ENCODE results near the gene C1QTNF2. TPM values are rescaled to one million over a fixed set of nuclear protein-coding genes. Genes with fewer than 3 reads are reported as not detected.

Gene C1QTNF2, protein sequence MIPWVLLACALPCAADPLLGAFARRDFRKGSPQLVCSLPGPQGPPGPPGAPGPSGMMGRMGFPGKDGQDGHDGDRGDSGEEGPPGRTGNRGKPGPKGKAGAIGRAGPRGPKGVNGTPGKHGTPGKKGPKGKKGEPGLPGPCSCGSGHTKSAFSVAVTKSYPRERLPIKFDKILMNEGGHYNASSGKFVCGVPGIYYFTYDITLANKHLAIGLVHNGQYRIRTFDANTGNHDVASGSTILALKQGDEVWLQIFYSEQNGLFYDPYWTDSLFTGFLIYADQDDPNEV
- 0.85 TPM for polyA plus RNA-seq (2013, experiment 1 of 2; ENCODE audit: insufficient read length)
- polyA plus RNA-seq (2013, experiment 2 of 2; ENCODE audit: insufficient read length) = 0.72 TPM

DNA sequence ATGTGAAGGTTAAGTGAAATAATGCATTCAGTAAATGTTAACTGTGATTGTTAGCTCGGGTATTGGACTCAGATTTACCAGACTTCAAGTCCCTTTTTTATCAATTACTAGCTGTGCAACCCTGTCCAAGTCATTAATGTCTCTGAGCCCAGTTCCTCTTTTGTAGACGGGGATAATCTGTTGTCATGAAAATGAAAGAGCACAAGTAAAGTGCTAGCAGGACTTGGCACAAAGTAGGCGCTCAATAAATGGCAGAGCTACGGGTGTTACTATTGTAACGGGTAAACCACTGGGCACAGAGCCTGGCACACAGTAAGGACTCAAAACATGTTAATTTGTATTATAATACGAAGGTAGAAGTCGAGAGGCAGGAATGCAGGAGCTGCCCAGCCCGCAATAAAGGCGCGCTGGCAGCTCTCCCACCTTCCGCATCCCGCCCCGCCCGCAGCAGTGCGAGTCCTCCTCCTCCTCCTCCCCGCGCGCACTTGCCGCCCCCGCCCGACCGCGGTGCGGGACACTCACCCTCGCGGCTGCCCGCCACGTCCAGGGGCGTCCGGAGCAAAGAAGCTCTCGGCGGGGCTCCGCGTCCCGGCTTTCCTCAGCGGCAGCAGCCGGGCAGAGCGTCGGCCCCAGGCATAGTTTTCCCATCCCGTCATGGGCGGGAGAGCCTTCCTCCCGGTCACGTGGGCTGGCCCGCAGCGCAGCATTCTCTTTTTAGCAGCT is at the start of gene C1QTNF2:
C1QTNF2 (minus strand) TSS at position 637 of the 723 bp plus-strand sequence. CDS start 15,615 bp downstream, outside the sequence.
- DNase-seq = peak; percentile 75

DNA sequence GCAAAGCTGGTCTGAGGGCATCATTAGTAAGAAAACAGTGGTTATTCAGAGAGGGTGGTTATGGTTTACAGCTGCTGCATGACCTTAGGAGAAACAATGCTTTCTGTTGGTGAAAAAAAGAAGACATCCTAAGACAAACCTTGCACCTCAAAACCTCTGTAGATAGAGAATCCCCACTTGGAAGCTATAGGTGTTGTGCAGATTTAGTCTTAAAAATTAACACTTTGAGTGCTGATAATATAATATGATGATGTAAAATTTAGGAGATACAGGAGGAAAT is 49.8 kb upstream of the C1QTNF2 start:
- DNase-seq = no peak

DNA sequence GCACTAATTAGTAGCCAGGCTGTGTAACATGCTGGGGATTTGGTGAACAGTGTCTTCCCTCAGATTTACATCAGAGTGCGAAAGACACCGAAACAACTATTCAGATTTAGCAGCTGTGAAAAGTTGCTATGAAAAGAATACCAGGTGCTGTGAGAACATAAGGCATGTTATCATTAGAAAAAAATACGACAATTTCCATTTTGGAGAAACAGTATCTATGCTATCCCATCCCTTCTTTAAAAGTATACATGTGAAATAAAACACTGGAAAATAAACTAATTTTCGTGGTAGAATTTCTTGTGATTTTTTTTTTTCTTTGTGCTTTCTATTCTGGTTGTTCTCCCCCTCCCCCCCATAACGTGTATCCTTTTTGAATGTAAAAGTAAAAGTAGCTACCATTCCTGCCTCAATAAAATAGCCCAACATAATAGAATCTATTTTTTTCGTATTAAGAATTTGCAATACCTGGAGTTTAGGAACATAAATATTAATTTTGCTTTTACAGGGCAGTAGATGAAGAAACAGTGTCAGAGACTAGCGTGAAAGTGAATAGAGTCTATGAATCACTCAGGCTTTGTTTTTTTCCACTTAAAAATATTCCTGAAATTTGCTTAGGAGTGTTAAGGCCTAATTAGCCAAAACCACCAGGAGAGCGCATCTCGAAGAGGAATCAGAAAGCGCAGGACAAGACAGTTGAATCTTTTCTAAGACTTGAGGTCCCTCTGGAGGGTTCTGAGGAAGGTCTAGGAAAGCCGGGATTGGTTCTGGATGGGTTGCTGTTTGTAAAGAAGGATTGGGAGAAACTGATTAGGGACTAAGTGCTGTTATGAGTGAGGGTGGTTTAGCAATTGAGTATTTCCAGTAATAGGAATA is 49.3 kb upstream of the C1QTNF2 start:
- no peak for DNase-seq

DNA sequence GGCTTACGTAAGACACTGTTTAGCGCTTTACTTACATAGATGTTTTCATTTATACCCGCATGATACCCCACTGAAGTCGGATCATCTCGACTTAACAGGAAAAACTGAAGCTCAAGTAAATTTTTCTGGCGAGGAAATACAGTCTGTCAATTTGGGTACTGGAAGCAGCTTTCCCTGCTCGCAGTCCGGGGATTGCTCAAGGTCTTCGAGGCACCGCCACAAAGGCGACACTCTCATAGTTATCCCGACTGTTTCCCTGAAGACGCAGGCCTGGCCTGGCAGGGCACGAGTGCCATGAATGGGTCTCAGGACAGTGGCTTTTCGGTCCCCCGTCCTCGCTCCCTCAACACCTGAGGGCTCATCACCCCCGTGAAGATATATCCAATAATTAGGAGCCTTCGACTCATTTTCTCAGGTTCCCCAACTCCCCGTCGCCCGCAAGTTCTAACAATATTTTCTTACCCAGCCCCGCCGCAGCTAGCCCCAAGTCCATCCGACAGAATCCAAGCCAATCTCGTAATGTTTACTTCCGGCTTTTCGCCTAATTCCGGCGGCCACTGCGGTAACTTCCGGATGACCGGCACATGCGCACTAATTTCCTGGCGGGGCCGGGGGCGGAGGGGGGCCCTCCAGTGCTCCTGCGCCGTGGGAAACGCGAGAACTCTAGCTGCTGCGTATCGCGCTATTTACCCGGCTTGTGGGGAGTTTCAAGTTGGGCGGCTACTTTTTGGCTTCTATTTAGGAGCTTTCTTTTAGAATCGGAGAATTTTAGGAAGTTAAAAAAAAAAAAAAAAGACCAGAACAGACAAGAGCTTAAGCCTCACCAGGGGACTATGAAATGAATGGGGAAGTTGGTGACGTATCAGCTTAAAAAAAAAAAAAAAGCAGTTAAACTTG is 48.4 kb upstream of the C1QTNF2 start, which contains the start of gene SLU7:
SLU7 (minus strand) TSS at position 521 of the 897 bp plus-strand sequence. CDS start 3,787 bp downstream, outside the sequence.
- peak; percentile 96 for DNase-seq

DNA sequence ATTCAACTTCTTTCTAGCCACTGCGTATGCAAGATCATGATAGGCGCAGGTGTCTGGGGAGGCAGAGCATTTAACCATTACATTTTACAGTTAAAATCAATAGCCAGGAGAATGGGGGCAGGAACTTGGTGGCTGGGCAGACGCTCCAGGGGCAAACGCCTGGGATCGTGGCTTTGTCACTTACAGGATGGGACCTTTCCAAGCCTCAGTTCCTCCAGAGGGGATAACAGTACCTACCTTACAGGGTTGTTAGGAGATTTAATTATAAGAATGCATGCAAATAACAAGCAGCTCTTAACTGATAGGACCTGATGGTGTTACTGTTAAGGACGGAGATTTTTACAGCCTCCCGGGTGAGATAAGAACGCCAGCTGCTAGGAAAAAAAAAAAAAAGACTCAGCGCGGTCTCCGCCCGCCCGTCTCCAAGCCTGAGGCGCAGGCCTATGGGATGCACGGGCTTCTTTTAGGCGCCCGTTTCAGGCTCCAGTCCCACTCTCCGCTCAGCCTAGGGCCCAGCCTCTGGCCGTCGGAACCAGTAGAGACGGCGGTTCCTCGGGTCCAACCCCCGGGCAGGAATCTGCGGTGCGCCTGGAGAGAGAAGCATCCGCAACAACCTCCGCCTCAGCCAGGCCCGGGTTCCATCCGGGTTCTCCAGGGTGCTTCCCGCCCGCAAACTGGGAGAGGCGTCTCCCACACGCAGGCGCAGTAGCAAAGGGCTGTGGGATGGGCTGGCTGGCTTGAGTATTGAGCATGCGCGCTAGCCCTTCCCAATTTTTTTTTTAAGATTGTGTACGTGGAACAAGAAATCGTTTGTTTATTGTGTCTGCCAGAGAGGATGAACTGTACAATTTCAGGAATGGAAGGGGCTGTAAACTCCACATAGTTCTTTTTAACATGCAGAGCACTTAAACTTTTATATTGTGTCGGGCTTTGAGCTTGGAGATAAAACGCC is 29.3 kb upstream of the C1QTNF2 start, which contains the start of gene FAM200C:
FAM200C (minus strand) TSS at position 653 of the 952 bp plus-strand sequence. CDS start 4,564 bp downstream, outside the sequence.
- DNase-seq = peak; percentile 97

DNA sequence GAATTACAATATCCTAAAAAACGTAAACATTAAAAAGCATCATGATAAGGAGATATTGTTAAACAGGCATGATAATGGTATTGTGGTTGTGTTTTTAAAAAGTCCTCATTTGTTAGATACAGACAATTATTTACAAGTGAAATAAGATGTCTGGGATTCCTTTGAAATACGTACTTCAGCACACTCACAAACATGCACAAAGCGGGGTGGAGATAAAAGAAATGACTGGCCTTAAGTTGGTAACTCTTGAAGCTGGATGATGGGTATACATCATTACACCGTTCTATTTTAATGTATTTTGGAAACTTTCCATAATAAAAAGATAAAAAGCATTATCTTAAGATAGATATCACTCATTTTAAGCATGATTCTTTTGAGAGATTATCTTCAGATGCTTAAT is 28.4 kb upstream of the C1QTNF2 start:
- peak; percentile 30 for DNase-seq

DNA sequence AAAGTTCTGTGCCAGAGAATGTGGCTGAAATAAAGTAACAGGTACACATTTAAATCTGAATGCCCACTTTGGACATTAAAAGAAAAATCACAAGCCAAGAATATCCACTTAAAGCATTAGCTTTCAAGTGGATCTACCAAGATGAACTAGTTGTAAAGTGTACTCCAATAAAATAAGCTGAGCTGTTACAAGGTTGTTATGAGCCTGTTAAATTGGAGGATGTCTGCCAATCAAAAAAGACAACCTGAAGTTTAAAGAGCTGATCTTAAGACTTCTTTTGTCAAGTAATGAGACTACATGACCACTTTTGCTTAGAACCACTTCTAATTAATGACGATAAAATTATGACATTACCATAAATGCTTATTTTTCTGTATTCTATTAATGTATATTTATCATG is 27.1 kb upstream of the C1QTNF2 start:
- DNase-seq = no peak

DNA sequence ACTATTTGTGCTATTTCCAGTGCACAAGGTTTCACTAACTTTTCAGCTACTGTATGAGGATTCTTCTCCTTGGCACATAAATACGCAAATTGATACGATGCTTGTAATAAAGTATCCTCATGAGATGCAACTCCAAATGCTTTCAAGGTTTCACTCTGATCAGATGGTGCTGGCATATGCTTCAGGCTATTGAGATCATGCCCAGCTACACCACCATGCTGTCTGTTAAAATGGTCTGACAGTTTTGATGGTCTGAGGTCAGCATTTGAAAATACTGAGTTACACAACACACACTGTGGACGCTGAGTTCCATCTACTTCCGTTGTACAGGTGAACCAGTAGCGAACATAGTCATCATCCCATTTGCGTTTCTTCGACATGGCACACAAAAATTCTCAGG is 24.7 kb upstream of the C1QTNF2 start:
- DNase-seq = no peak

DNA sequence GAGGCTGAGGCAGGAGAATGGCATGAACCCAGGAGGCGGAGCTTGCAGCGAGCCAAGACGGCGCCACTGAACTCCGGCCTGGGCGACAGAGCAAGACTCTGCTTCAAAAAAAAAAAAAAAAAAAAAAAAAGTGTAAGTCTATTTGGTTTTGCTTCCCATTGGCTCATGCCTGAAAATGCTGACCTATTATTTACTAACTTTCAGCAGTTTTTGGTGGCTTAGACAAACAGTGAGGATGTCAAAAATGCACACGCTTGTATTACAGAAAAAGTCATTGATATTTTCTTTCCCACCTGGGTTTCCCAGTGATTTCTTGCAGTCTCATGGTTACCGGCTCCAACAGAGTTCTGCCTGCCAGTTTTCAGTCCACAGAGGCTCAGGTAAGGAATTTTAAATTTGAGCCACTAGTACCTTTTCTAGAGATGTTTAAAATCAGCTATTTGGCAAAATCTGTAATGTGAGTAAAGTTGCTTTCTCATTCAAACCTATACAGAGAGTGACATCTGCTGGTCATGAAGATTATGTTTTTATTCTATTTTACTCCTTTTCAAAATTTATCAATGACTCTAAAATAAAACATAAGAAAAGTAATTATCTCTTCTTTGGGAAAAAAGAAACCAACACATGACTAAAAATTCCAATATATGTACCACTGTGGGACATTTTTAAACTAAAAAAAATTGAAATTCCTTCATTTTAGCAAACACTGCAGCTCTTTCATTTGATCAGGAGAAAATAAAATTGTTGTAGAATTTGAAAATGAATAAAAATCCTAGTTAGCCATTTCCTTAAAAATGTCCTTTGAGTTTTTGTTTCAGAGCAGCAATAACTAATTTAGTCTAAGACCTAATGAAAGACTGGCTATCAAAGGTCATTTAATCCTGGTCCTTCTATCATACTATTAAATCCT is 20.6 kb upstream of the C1QTNF2 start:
- peak; percentile 16 for DNase-seq

DNA sequence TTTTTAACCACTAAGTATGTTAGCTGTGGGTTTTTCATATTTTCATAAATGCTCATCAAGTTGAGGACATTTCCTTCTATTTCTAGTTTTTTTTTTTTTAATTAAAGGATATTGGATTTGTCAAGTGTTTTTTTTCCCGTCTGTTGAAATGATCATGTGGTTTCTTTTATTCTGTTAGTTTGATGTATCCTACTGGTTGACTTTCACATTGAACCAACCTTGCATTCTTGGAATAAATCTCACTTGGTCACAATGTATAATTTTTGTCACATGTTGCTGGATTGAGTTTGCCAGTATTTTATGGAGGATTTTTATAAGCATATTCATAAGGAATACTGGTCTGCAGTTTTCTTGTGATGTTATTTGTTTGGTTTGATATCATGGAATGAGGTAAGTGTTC is 17.0 kb upstream of the C1QTNF2 start:
- no peak for DNase-seq

DNA sequence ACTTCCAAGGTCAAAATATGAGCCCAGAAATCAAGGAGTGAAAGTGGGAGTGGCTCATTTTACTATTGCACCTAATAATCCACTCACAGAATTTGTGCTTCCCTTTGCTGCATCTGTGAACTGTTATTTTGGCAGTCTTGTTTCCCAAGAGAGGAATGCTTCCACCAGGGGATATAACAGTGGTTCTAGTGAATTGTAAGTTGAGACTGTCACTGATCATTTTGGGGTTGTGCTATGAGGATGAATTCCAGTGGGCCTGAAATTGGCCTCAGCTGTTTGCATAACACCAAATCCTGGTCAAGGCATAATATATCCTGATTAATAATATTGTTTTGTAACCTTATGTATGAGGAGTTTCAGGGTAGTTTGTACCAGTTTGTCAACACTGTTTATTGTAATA is 15.1 kb upstream of the C1QTNF2 start:
- DNase-seq = no peak

DNA sequence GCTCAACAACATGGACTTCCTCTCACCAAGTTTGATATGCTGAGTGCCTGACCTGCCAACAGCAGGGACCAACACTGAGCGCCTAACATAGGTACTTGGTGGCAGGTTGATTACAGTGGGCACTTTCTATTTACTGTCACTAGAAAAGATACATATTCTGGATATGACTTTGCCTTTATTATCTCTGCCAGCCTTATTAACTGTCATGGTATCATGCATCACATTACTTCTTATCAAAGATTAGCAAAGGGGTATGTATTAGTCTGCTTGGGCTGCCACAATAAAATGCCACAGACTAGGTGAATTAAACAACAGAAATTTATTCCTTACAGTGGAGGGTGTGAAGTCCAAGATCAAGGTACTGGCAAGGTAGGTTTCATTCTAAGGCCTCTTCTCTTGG is 14.3 kb upstream of the C1QTNF2 start:
- DNase-seq = no peak

DNA sequence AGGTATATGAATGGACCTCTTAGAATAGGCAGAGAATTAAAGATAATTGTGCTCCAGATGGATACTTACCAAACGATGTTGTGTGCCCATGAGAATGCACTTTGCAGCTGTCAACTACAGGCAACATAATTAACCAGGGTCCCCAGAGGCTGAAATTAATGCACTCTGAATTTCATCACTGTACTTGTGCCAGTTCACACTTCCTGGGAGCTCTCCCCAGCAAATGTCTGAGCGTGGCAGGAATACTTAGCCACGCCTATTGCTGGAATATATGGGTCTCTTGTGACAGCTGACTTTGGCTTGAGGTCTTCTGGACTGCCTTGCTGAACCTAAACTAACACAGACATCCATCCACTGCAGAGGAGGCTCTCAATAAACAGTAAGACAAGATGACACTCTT is 11.9 kb upstream of the C1QTNF2 start:
- no peak for DNase-seq

DNA sequence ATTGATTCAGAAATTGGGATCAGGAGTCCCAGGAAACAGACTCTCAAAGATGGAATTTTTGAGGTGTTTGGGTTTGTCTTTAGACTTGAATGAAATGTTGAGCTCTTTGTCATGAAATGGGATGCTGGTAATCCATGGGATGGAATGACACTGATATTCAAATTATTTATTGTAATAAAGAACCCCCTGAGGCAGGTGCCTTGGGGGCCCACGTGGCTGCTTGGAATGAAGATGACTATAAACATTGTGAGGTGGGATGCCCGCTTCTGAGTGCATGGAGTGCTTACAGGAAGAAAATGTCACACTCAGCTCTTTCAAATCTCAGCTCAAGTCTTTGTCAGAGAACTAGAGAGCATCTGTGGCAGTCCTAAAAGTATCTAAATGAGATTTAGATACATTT is 9.6 kb upstream of the C1QTNF2 start:
- DNase-seq = no peak

DNA sequence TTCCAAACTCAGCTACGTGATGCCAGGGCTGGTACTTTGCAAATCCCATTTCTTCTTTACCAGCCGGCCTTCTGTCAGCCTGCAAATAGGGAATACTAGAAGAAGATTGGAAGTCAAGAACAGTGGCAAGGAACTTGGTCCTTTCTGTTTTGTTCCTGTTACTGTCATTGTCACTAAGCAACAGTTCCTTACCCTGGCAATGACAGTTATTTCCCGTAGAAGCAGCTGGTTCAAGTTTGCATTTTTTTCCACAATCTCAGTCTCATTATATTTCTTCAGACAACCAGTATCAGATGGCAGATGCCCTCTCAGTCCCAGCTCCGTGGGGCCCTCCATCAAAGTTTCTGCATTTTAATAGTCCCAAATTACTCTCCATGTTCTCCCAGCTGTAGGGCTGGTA is 9.1 kb upstream of the C1QTNF2 start:
- DNase-seq = no peak

DNA sequence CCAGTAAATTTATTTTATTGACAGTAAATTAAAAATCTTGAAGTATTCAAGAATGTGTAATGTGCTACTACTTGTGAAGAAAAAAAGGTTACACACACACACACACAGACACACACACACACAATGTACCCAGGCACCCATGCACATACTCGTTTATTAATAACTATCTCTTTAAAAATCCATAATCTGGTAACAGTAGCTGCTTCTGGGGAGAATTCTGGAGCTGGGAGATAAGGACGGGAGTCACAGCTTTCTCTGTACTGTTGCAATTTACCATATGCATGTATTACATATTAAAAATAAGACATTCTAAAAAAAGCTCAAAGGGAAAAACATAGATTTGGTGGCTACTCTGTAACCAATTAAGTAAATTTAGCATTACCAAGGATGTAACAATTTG is 7.9 kb upstream of the C1QTNF2 start:
- DNase-seq = no peak

DNA sequence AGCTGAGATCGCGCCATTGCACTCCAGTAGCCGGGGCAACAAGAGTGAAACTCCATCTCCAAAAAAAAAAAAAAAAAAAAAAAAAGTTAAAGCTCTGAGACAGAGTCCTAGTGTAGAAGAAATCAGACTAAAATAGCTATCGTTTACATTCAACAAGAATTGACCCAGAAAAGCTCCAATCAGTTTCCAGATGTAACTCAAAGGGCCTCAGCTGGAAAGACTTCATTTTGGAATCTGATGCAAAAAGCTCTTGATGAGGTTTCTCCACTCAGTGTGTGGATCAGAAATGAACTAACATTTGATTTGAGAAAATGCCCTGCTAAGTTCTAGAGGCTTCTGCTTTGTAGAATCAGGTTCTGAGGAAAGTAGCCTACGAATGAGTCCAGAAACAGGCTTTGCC is 7.2 kb upstream of the C1QTNF2 start:
- DNase-seq = no peak

DNA sequence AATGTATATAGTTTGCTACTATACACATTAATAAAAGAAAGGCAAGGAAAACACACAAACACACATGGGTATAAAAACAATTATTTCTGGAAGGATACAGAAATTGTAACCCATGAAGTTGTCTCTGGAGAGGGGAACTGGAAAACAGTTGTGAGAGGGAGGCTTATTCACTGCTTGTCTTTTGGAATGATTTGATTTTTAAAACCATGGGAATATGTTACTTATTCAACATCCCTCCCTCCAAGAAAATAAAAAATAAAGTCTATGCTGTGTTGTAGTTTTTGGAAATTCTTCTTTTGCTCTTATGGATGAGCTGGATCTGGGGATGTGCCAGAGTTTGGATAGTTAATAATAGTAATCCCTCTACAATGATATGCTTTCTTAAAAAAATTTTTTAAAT is 6.0 kb upstream of the C1QTNF2 start:
- no peak for DNase-seq

DNA sequence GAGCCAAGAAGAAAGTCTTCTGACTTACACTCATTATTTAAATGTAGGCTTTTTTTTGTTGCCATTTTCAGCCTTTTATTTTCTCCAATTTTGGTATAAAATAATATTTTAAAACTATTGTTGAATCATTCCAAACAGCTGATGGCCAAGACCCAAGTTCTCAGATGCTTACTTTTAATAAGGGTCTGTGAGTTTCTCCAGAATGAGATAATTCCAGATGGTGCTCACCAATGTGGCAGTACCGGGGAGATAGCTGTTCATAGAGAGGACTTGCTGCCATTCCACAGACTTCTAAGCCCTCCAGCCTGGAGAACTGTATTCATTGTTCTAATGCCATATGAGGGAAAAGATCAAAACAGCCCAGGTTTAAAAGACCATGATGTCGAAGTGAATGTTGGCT is 5.3 kb upstream of the C1QTNF2 start:
- DNase-seq = no peak

DNA sequence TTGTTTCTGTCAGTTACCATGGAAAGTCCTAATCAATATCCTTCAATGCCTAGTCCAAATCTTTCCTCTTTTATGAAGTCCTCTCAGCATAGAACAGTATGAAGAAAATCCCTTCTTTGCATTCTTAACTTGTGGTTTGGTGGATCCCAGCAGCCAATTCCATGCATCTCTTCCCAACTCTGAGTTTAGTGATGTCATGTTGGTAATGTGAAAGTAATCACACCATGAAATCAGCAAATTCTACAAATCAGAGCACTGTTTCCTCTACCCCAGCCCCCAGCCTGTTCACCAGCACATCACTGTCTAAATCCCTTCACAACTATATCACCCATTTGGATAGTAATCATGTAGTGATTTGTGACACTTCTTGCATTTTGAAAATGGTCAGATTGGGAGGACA is 4.7 kb upstream of the C1QTNF2 start:
- DNase-seq = peak; percentile 63
